CD4-positive, alpha-beta T cell treated with Interleukin-2 at 100 ng/mL for 4 hours (primary cell): Measurements from ENCODE around the gene CHRNA3.
A peak's percentile ranks its signal among the peaks of the same experiment; 100 is the strongest.
"Not testable (repeated sequence)": the region's sequence is repeated elsewhere in the genome, so short reads cannot be mapped to it uniquely, and the experiment has no call there.

Experiments used
- DNase-seq: peaks from one replicate; pipeline ENCODE4 v3.0.0-alpha.2; 2020; ENCODE audit warnings: low spot score

Gene CHRNA3

GRCh38 chr15:78617516-78617915, 3.3 kb downstream of the CHRNA3 start:
- DNase-seq = no peak

DNA sequence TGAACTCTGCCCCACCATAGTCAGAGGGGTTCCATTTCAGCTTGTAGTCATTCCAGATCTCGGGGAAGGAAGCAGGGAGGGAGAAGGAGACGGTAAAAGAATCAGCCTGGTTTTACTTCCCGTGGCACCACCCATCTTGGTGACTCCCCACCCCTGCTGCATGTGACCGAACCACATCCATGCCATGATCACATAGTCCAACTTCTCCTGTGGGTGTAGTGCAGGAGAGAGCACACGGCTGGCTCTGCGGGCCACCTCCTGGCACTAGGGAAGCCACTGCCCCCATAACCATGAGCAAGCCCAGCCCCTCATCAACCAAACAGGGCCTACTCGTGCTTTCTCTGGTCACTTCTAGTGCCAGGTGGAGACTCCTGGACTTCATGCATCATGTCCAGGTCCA, 3.7 kb downstream of the CHRNA3 start:
- DNase-seq = no peak

- DNase-seq = no peak
These were observed 4.3 kb downstream of the CHRNA3 start for GRCh38 chr15:78616506-78616905.

DNA sequence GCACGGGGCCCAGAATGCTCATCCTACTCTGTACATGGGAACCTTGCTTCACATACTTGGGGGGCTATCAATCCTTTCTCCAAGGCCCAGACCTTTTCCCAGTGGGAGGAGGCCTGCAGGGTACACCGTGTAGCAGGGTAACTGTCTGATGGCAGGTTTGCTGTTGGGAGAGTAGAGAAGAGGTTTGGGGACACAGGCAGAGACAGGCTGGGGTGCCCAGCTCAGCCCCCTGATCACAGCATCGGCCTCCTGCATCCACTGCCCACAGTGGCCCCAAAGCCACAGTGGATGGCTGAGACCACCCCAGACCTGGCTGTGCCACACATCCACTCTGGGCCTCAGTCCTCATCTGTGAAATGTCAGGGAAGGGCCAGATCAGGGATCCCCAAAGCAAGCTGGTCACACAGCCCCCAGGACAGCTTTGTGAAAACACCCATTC, 5.6 kb downstream of the CHRNA3 start:
- no peak for DNase-seq

GRCh38 chr15:78614021-78614420, 6.8 kb downstream of the CHRNA3 start:
- DNase-seq = no peak

- DNase-seq = not testable (repeated sequence)
These were observed 11.2 kb downstream of the CHRNA3 start for GRCh38 chr15:78609551-78609950.

GRCh38 chr15:78605680-78606079, 15.1 kb downstream of the CHRNA3 start:
- no peak for DNase-seq

DNA sequence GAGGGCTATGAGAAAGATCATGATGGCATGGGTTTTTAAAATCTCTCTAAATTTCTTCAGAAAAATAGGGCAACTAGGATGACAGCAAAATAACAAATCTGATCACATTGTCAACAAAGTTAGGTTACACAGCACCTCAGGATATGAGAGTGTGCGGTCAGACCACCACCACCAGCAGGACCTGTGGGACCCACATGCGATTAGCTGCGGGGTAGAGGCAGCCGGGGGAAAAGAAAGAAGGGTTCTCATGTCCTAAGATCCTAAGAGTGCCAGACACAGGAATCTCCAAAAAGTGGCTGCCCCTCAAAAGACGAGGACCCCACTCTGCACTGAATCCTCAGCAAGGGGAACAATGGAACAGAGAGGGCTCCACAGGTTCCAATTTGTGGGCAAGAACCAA, 15.6 kb downstream of the CHRNA3 start:
- DNase-seq = no peak

- no peak for DNase-seq
These were observed 16.4 kb downstream of the CHRNA3 start for GRCh38 chr15:78604420-78604819.

DNA sequence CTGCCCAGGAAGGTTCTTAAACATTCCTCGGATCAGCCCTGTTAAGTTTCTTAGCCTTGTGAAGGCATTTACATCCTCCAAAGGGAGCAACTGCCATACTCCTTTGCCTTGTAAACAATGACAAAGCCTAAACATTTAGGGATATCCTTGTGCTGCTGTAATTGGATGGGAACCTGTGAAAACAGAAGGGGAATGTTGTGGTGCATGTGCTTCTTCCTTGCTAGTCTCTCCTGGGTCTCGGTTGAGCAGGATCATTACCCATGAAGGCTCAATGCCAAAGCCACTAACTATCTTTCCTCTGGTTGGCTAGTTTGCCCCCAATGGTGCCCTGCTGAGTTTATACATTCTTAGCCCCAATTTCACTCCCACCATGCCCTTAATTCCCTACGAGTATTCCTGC, 17.3 kb downstream of the CHRNA3 start:
- no peak for DNase-seq

DNA sequence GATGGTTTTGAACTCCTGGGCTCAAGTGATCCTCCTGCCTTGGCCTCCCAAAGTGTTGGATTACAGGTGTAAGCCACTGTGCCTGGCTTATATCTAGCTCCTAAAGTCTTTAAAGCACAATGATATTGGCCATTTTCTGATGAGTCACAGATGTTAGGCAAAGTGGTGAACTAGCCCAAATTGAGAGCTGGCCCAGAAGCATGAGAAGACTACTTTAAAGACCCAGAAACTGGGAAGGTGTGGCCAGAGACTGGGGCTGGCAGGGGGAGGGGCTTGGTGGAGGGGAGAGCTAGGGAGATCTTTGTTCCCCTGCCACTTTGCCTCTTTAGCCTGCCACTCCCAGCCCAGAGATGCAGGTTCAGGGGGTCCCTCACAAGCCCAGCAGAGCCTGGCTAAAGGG, 21.6 kb downstream of the CHRNA3 start:
- no peak for DNase-seq

DNA sequence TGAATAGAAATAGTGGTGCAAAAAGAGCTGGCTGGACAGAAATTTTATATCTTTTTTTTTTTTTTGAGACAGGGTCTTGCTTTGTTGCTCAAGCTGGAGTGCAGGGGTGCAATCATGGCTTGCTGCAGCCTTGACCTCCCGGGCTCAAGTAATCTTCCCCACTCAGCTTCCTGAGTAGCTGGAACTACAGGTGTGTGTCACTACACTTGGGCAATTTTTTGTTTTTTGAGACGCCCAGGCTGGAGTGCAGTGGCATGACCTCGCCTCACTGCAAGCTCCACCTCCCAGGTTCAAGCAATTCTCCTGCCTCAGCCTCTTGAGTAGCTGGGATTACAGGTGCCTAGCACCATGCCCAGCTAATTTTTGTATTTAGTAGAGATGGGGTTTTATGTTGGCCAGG, 22.4 kb downstream of the CHRNA3 start:
- DNase-seq = no peak

DNA sequence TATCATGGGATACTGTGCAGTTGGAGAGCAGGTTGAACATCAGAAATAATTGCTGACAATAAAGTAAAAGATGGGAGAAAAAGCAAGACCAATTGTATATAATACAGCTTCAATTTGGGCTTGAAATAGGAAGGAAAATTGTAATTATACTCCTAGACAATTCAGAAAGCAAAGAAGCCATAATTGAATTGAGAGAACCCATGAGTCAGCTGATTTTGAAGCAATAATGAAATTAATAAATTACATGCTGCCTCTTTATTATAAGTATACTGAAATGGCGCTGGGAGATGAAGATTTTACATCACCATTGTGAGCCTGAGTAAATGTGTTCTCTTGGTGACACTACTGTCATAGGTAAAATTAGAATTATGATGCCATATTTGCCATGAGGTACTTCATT, 23.2 kb downstream of the CHRNA3 start:
- no peak for DNase-seq

DNA sequence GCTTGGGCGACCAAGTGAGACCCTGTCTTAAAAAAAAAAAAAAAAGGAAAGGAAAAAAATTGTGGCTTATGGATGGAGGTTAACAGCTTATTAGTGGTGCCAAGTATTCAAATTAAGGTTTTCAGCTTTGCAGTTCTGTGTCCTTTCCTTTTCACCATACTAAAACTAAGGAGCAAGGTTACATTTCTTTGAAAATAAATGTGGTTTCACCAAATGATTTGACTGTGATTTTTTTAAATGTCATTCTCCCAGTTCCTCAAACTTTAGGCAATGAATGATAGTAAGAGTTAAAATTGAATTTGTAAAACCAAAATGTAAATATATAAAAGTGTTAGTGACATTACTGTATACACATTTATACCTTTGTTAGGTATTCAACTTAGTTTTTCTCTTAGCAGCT, 45.9 kb downstream of the CHRNA3 start:
- DNase-seq = no peak

GRCh38 chr15:78573416-78573815, 47.4 kb downstream of the CHRNA3 start:
- no peak for DNase-seq

DNA sequence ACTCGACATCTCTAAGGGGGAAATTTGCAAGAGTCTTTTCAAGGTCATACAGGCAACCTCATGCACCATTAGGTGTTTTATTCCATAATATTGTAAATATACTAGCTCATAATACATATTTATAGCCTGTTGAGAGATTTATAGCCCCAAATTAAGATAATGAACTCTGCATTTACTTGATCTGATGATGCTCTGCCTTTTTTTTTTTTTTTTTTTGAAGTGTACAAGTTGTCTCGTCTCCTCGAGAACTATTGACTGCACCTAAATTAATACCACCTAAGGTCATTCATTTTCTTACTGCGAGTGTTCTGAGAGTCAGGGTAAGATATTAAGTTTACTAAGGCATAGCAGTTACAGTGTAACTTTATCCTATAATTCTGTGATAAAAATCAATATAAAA, 49.4 kb downstream of the CHRNA3 start:
- no peak for DNase-seq

DNA sequence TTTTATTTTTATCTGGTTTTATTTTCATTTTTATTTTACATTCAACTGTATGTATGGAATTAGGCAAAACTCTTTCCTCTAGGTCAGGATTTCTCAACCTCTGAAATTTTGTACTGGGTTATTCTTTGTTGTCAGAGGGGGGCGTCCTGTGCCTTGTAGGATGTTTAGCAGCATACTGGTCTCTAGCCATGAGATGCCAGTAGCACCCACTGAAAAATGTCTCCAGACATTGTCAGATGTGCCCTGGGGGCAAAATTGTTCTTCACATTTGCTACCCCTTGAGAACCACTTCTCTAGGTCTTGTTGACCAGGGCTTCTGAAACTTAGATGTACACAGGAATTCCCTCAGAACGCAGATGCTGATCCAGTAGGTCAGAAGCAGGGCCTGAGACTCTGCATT, 50.1 kb downstream of the CHRNA3 start:
- DNase-seq = no peak

- DNase-seq = no peak
These were observed 53.3 kb downstream of the CHRNA3 start for GRCh38 chr15:78567531-78567930.

GRCh38 chr15:78565951-78566774, 54.6 kb downstream of the CHRNA3 start:
- no peak for DNase-seq

GRCh38 chr15:78565097-78565950, 55.5 kb downstream of the CHRNA3 start, which contains the start of gene CHRNA5:
Gene CHRNA5 (plus strand): TSS chr15:78565520. CDS start chr15:78565720, 200 bp downstream.
- peak; percentile 75 for DNase-seq

GRCh38 chr15:78564743-78565096, 56.1 kb downstream of the CHRNA3 start:
- no peak for DNase-seq

DNA sequence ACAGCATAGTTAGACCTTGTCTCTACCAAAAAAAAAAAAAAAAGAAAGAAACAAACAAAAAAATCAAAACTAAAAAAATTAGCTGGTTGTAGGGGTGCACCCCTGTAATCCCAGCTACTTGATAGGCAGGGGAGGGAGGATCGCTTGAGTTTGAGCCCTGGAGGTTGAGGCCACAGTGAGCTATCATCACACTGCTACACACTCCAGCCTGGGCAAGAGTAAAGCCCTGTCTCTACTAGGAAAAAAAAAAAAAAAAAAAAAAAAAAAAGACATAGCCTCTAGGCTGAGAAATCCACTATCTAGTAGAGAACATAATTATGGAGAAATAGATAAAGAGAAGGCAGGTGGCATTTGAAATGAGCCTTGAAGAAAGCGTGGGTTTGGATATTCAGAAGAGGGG, 57.7 kb downstream of the CHRNA3 start:
- DNase-seq = no peak

DNA sequence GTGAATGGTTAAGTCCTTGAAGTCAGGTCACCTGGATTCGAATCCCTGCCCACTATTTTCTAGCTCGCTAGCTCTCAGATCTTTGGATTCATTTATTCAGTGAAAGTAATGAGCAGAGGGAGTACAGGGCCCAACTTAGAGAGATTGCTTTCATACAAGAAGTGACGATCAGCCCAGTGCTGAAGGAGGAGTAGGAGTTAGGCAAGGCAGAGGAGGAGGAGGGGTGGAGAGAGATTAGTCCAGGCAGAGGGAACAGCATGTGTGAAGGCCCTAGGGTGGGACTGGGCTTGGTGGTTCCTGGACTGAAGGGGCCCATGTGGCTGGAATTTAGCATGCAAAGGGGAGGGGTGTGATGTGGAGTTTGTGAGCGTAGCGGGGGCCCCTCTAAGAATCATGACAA, 59.3 kb downstream of the CHRNA3 start:
- no peak for DNase-seq
